Subcutaneous abdominal adipose tissue (tissue), 5 donors: Measurements from ENCODE around the gene PCAT7.
"Not testable (repeated sequence)": the region's sequence is repeated elsewhere in the genome, so short reads cannot be mapped to it uniquely, and the experiment has no call there.

Experiments used
- H3K27ac ChIP-seq: one replicate; pipeline ENCODE4 v1.7.0; 2013; ENCODE audit warnings: low read depth, mild to moderate bottlenecking, inconsistent platforms, low read length, moderate library complexity
- H3K27me3 ChIP-seq, 5 donors: one replicate each; pipeline ENCODE4 v1.7.0; 2013; ENCODE audit warnings: low read length in 5 of 5, inconsistent platforms in 1 of 5; ENCODE audit not compliant: control insufficient read depth in 5 of 5, insufficient read depth in 4 of 5
- H3K36me3 ChIP-seq, 5 donors: one replicate each; pipeline ENCODE4 v1.7.0; 2013; ENCODE audit warnings: low read length in 5 of 5; ENCODE audit not compliant: control insufficient read depth in 5 of 5, insufficient read depth in 5 of 5
- H3K4me1 ChIP-seq, 5 donors: one replicate each; pipeline ENCODE4 v1.7.0; 2013; ENCODE audit warnings: low read length in 5 of 5, mild to moderate bottlenecking in 3 of 5, moderate library complexity in 1 of 5; ENCODE audit not compliant: control insufficient read depth in 5 of 5, insufficient read depth in 5 of 5
- H3K4me3 ChIP-seq, 5 donors: one replicate each; pipeline ENCODE4 v1.7.0; 2013; ENCODE audit warnings: low read length in 5 of 5, low read depth in 1 of 5
- H3K9ac ChIP-seq, 5 donors: one replicate each; pipeline ENCODE4 v1.7.0; 2013; ENCODE audit warnings: low read length in 5 of 5, mild to moderate bottlenecking in 4 of 5, moderate library complexity in 3 of 5
- H3K9me3 ChIP-seq, 5 donors: one replicate each; pipeline ENCODE4 v1.7.0; 2013; ENCODE audit warnings: low read length in 5 of 5; ENCODE audit not compliant: control insufficient read depth in 5 of 5
- donor health status: healthy.
- donor health status: healthy.
- donor health status: healthy.
- donor health status: healthy.
- donor health status: healthy.

The PCAT7 gene

GRCh38 chr9:94526951-94527350 is 27.9 kb upstream of the PCAT7 start:
- Histone ChIP-seq H3K4me1 (no peaks in the 10 kb centered on the region), H3K27me3 (no peaks in the 10 kb centered on the region), H3K9me3 (no peaks in the 10 kb centered on the region), H3K27ac (no peak overlapping the region), H3K36me3 (no peaks in the 10 kb centered on the region), H3K4me3 (no peak overlapping the region), H3K9ac (no peak overlapping the region)

GRCh38 chr9:94528886-94529285 is 26.0 kb upstream of the PCAT7 start:
- Histone ChIP-seq H3K9ac (no peak overlapping the region), H3K9me3 (no peaks in the 10 kb centered on the region), H3K4me1 (no peaks in the 10 kb centered on the region), H3K36me3 (no peaks in the 10 kb centered on the region), H3K27ac (no peak overlapping the region), H3K4me3 (no peak overlapping the region), H3K27me3 (no peaks in the 10 kb centered on the region)

GRCh38 chr9:94533155-94533554 is 21.7 kb upstream of the PCAT7 start:
- Histone ChIP-seq H3K27me3 (no peaks in the 10 kb centered on the region), H3K9ac (no peak overlapping the region), H3K9me3 (no peaks in the 10 kb centered on the region), H3K27ac (no peak overlapping the region), H3K4me1 (no peaks in the 10 kb centered on the region), H3K36me3 (no peaks in the 10 kb centered on the region), H3K4me3 (no peak overlapping the region)

GRCh38 chr9:94533601-94534000 is 21.3 kb upstream of the PCAT7 start:
- Histone ChIP-seq H3K27ac (no peak overlapping the region), H3K36me3 (no peaks in the 10 kb centered on the region), H3K4me3 (no peak overlapping the region), H3K27me3 (no peaks in the 10 kb centered on the region), H3K4me1 (no peaks in the 10 kb centered on the region), H3K9me3 (no peaks in the 10 kb centered on the region), H3K9ac (no peak overlapping the region)

- Histone ChIP-seq H3K4me3 (no peak overlapping the region), H3K27ac (no peak overlapping the region), H3K9me3 (no peaks in the 10 kb centered on the region), H3K4me1 (no peaks in the 10 kb centered on the region), H3K36me3 (no peaks in the 10 kb centered on the region), H3K27me3 (no peaks in the 10 kb centered on the region), H3K9ac (no peak overlapping the region)
Measured at GRCh38 chr9:94534901-94535300, 20.0 kb upstream of the PCAT7 start.

GRCh38 chr9:94538908-94539307 is 16.0 kb upstream of the PCAT7 start:
- H3K9me3 ChIP-seq, result no peaks in the 10 kb centered on the region
- H3K4me3 ChIP-seq, result no peak overlapping the region
- no peaks in the 10 kb centered on the region for H3K36me3 ChIP-seq
- no peaks in the 10 kb centered on the region for H3K27me3 ChIP-seq
- no peaks in the 10 kb centered on the region for H3K4me1 ChIP-seq
- no peak overlapping the region for H3K27ac ChIP-seq
- no peak overlapping the region for H3K9ac ChIP-seq

- not testable (repeated sequence) for H3K27me3 ChIP-seq, H3K4me3 ChIP-seq, H3K36me3 ChIP-seq, H3K9ac ChIP-seq, H3K9me3 ChIP-seq, H3K27ac ChIP-seq, H3K4me1 ChIP-seq
Measured at GRCh38 chr9:94544335-94544734, 10.5 kb upstream of the PCAT7 start.

- Histone ChIP-seq H3K27me3 (no peaks in the 10 kb centered on the region), H3K4me1 (no peaks in the 10 kb centered on the region), H3K4me3 (no peak overlapping the region), H3K9me3 (no peaks in the 10 kb centered on the region), H3K27ac (no peak overlapping the region), H3K36me3 (no peaks in the 10 kb centered on the region), H3K9ac (no peak overlapping the region)
Measured at GRCh38 chr9:94545940-94546339, 8.9 kb upstream of the PCAT7 start.

- H3K27me3 ChIP-seq, result peaks cover 0 to 6% (median 3%) of the 10 kb centered on the region in 5 donors
- no peaks in the 10 kb centered on the region for H3K9me3 ChIP-seq
- H3K27ac ChIP-seq, result no peak overlapping the region
- H3K9ac ChIP-seq, result no peak overlapping the region
- H3K4me1 ChIP-seq, result no peaks in the 10 kb centered on the region
- H3K4me3 ChIP-seq, result no peak overlapping the region
- no peaks in the 10 kb centered on the region for H3K36me3 ChIP-seq
Measured at GRCh38 chr9:94553029-94553938, 1.6 kb upstream of the PCAT7 start.

GRCh38 chr9:94554078-94554438 is 825 bp upstream of the PCAT7 start:
- Histone ChIP-seq H3K27ac (no peak overlapping the region), H3K9me3 (no peaks in the 10 kb centered on the region), H3K4me1 (no peaks in the 10 kb centered on the region), H3K27me3 (peaks cover 0 to 6% (median 3%) of the 10 kb centered on the region in 5 donors), H3K9ac (no peak overlapping the region), H3K4me3 (no peak overlapping the region), H3K36me3 (no peaks in the 10 kb centered on the region)
